GM21717 (cell line): Measurements from ENCODE around the gene NRXN2.

ENCODE experiments used
- ATAC-seq: cut with Tn5 transposase; IDR thresholded peaks from one replicate; pipeline ENCODE4 v1.9.1; 2021; ENCODE audit warnings: mild to moderate bottlenecking, moderate library complexity; ENCODE audit not compliant: unreplicated experiment

NRXN2 gene

DNA sequence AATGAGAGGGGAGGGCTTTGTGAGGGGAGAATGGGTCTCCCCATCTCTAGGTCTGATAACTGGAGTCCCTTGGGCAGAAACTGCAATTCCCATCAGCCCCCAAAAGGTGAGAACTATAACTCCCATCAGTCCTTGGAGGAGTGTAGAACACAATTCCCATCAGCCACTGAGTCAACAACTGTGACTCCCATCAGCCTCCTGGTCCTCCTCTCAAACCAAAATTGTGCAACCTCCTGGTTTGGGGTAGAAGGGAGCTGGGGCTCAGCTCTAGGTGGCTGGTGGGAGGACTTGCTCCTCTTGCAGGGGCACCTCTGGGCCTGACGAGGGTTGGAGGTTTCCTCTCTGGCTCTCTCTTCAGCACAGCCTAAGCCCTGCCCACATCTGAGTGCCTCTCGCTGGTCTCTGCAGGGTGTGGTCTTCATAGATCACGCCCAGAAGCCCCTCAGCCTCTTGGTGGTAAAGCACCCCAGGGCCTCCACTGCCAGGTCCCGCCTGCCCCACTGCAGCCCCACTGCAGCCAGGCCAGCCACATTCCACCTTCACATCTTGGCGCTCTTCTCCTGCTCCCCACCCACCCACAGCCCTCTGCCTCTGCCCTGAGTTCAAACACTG is 113.5 kb downstream of the NRXN2 start:
- ATAC-seq = no peak

DNA sequence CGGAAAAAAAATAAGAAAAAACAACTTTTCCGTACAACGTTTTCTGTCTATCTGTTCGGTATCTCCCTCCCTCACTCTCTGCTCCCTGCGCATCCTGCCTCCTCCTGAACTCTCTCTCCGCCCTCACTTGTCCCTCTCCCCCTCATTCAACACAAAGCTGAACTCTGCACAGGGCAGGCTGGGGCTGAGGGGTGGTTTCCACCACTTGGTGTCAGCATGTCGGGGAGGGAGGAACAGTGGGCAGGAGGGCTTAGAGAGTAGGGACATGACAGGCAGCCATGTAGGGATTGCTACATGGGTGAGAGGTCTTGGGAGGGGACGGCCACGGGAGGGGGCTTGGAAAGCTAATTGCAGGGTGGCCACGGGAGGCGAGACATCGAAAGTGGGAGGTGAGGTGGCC is 114.4 kb downstream of the NRXN2 start:
- no peak for ATAC-seq

- no peak for ATAC-seq
Observed at GRCh38 chr11:64608046-64608445, 115.0 kb downstream of the NRXN2 start.

- ATAC-seq = no peak
Observed at GRCh38 chr11:64607381-64607985, 115.5 kb downstream of the NRXN2 start.

DNA sequence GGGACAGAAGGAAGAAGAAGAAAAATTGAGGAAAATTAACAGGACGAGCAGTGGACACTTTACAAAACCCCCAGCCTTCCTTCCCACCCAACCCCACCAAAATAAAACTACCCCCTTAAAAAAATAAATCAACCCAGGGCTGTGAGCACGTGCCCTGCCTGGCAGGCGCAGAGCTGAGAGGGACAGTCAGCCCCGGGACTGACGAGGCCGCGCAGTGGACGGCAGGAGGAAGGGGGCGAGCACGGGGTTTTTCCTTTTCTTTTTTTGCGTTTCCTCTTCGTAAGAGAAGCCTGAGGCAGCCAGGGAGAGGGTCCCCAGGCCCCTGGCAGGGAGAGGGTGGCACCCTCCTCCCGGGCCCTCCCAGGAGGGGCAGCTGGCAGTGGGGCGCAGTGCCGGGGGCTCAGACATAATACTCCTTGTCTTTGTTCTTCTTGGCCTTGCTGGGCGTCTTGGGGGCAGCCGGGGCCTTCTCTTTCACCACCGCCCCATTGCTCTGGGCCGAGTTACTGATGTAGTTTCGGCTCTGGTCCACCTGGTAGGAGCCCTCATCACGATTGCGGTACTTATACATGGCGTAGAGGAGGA is 116.1 kb downstream of the NRXN2 start:
- ATAC-seq = no peak

- ATAC-seq = no peak
Observed at GRCh38 chr11:64605656-64606585, 117.1 kb downstream of the NRXN2 start.

DNA sequence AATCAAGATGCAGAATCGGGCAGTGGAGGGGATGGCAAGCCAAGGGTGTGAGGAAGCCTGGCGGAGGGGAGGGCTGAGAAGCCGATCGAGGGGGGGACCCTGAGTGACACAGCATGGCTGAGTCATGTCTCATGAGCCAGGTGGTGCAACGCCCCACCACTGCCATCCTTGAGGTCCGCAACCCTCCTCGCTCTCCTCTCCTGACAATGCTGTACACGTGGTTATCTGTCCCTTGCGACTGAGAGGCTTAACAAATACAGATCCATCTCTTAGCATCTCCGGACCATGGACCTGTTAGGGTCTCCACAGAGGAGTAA is 117.8 kb downstream of the NRXN2 start:
- ATAC-seq = no peak

- ATAC-seq = no peak
Observed at GRCh38 chr11:64604458-64605243, 118.3 kb downstream of the NRXN2 start.

DNA sequence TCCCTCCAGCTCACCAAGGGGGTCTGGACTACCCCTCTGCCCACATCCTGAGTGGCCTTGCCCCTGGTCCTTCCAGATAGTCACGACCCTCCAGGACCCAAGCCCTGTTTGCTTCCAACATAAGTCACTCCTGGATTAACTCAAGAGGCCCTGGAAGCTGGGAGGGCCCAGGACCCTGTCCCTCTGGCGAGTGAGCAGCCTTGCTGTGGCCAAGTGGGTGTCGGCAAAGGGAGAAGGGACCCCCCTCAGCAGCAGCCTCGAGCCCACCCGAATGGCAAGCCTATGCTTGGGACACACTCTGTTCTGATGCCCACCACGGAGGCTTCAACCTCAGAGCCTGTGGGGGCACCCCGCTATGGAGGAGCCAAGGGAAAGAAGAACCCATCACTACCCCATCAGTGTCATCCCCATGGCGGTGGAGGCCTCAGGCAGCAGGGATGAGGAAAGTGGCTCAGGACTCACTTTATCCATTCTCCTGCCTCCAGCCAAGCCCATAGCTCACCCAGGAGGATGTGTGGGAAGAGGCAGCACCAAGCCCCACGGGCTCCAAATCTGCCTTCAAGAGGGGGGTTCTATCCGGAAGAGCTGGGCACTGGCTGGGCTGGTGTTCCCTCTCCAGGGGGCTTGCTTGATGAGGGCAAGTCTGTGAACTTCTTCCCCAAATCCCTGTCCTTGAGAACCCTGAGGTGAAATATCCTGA is 119.4 kb downstream of the NRXN2 start:
- no peak for ATAC-seq

- no peak for ATAC-seq
Observed at GRCh38 chr11:64602466-64603070, 120.4 kb downstream of the NRXN2 start.

DNA sequence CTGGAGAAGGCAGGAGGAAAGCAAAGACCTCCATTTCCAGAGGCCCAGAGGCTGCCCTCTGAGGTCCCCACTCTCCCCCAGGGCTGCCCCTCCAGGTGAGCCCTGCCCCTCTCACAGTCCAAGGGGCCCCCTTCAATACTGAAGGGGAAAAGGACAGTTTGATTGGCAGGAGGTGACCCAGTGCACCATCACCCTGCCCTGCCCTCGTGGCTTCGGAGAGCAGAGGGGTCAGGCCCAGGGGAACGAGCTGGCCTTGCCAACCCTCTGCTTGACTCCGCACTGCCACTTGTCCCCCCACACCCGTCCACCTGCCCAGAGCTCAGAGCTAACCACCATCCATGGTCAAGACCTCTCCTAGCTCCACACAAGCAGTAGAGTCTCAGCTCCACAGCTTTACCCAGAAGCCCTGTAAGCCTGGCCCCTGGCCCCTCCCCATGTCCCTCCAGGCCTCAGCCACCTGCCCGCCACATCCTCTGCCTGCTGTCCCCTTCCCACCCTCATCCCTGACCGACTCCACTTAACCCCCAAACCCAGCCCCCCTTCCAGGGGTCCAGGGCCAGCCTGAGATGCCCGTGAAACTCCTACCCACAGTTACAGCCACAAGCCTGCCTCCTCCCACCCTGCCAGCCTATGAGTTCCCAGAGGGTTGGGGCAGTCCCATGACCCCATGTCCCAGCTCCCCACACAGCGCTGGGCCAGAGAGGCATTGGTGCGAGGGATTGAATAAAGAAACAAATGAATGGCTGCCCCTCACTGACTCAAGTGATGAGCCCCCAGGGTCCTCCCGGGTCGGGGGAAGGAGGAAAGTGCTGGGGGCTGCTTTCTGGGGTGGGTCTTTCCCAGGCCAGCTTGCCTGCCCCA is 121.2 kb downstream of the NRXN2 start:
- ATAC-seq = no peak

DNA sequence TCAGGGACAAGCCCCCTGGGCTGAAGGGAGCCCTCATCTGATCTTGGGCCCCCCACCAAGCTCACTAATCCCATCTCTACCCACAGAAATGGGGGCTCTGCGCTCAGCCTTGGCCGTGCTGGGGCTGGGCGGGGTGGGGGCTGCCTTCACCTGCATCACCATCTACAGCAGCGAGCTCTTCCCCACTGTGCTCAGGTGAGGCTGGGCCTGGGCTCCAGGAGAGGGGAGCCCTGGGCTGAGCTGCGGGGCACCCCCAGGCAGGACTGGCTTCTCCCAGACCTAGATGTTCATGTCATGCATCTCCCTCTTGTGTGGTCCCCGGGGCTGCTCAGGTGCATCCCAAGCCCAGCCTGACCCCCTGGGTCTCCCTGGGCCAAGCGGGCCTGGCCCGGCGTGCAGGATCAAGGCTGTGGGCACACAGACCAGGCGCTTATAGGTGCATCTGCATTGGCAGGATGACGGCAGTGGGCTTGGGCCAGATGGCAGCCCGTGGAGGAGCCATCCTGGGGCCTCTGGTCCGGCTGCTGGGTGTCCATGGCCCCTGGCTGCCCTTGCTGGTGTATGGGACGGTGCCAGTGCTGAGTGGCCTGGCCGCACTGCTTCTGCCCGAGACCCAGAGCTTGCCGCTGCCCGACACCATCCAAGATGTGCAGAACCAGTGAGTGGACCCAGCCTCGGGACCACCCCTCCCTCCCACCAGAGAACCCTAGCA is 122.6 kb downstream of the NRXN2 start:
- ATAC-seq = no peak

DNA sequence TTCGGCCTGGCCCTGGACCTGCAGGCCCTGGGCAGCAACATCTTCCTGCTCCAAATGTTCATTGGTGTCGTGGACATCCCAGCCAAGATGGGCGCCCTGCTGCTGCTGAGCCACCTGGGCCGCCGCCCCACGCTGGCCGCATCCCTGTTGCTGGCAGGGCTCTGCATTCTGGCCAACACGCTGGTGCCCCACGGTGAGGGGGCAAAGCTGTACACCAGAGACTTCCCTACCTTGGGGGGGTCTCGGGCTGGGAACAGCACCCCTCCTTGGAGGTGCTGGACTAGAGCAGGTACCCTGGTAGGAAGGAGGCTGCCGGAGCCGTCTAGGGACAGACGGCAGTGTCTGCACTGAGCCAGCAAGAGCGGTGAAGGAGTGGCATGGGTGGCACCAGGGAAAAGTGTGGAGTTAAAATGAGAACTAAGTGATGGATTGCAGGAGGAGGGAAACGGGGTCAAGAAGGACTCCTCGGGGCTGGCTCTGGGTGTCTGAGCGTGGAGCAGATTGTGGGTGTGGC is 123.2 kb downstream of the NRXN2 start:
- no peak for ATAC-seq

DNA sequence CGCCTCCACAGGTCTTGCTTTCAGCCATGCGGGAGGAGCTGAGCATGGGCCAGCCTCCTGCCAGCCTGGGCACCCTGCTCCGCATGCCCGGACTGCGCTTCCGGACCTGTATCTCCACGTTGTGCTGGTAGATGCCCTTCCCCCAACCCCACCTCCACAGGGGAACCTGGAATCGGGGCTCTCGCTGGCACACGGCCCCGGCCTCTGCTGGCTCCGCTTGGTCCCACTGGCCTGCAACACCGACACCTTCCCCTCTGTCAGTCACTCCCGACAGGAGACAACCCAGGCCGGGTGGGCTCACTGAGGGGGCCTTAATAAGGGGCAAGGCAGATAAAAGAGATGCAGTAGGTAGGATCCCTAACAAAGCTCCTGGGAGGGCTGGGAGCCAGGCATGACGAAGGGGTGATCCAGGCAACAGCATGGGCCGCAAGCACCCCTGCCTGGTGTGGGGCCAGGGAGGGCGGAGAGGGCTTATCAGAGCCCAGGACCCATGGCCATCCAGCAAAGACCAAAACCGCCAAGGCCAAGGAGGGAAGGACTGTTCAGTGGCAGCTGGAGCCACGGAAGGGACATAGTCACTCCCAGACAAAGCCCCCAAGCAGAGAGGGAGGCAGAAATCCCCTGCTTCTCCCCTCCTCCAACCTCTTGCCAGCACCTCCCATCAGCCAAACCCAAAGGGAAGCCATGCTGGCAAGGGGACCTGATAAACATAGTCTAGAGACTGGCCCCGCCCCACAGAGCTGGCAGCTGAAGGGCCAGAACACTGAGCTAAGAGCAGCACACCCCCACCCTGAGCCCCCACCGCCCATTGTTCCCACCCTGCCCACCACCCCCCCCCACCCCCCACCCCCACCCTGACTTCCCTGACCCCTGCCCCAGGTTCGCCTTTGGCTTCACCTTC is 124.0 kb downstream of the NRXN2 start:
- ATAC-seq = no peak

- ATAC-seq = no peak
Observed at GRCh38 chr11:64598106-64598796, 124.7 kb downstream of the NRXN2 start.

GRCh38 chr11:64597671-64598101 is 125.3 kb downstream of the NRXN2 start:
- ATAC-seq = no peak
